Activated CD4-positive, alpha-beta T cell treated with anti-CD3 and anti-CD28 coated beads for 1 hour (primary cell): ENCODE measurements around the gene RHBDF2.

Experiments
- DNase-seq: peaks from one replicate; pipeline ENCODE4 v3.0.0-alpha.2; 2020

RHBDF2 gene

GRCh38 chr17:76501018-76501826 lies at the start of gene RHBDF2:
RHBDF2 (minus strand) TSS chr17:76501423; CDS start chr17:76481524, 19,899 bp downstream.
- DNase-seq = peak; percentile 94

GRCh38 chr17:76549539-76549938 lies 48.3 kb upstream of the RHBDF2 start:
- DNase-seq = no peak

- no peak for DNase-seq
These were observed 47.9 kb upstream of the RHBDF2 start for GRCh38 chr17:76549215-76549518.

GRCh38 chr17:76548378-76549214 lies 47.4 kb upstream of the RHBDF2 start:
- DNase-seq = no peak

- no peak for DNase-seq
These were observed 46.5 kb upstream of the RHBDF2 start for GRCh38 chr17:76547642-76548202.

GRCh38 chr17:76547183-76547641 lies 46.0 kb upstream of the RHBDF2 start:
- DNase-seq = peak; percentile 32

- no peak for DNase-seq
These were observed 45.4 kb upstream of the RHBDF2 start for GRCh38 chr17:76546556-76547182.

- no peak for DNase-seq
These were observed 44.8 kb upstream of the RHBDF2 start for GRCh38 chr17:76545918-76546555.

- DNase-seq = no peak
These were observed 43.5 kb upstream of the RHBDF2 start for GRCh38 chr17:76544546-76545365.

- no peak for DNase-seq
These were observed 42.8 kb upstream of the RHBDF2 start for GRCh38 chr17:76543826-76544545.

- DNase-seq = no peak
These were observed 42.2 kb upstream of the RHBDF2 start for GRCh38 chr17:76543482-76543825.

GRCh38 chr17:76542984-76543383 lies 41.8 kb upstream of the RHBDF2 start:
- no peak for DNase-seq

- DNase-seq = no peak
These were observed 41.3 kb upstream of the RHBDF2 start for GRCh38 chr17:76542566-76542971.

- no peak for DNase-seq
These were observed 40.7 kb upstream of the RHBDF2 start for GRCh38 chr17:76541739-76542454.

GRCh38 chr17:76540381-76541300 lies 39.4 kb upstream of the RHBDF2 start:
- no peak for DNase-seq

- DNase-seq = no peak
These were observed 38.5 kb upstream of the RHBDF2 start, which contains the start of gene PRCD for GRCh38 chr17:76539631-76540271. PRCD (plus strand) TSS chr17:76540044; CDS start chr17:76540142, 98 bp downstream.

GRCh38 chr17:76538941-76539570 lies 37.8 kb upstream of the RHBDF2 start:
- no peak for DNase-seq

- no peak for DNase-seq
These were observed 37.2 kb upstream of the RHBDF2 start for GRCh38 chr17:76538281-76538931.
